ENCODE measurements around the gene DIS3L2.

- TF ChIP-seq POLR2AphosphoS5 (IDR thresholded peaks at IDR 0.05; ENCODE audit: low read depth, low read length) (no peak), POLR2A (IDR thresholded peaks at IDR 0.05; ENCODE audit: low read depth, low read length) (no peak)
These were observed 44.7 kb downstream of the DIS3L2 start for GRCh38 chr2:232006253-232006652.

Measured in GM12892 (cell line).